ENCODE measurements around the gene ALAS1. TPM values are rescaled to one million over a fixed set of nuclear protein-coding genes. Genes with fewer than 3 reads are reported as not detected.

Gene ALAS1
- total RNA-seq, 1 experiment from 2014 or later, result 53.1 TPM

- BruUV-seq (replicated peaks), result no TSS peak
- H3K36me3 Mint-ChIP-seq (ENCODE audit: insufficient read depth, unreplicated experiment), result peaks cover 9% of the 10 kb centered on the region
Measured at GRCh38 chr3:52240886-52241370, 43.0 kb downstream of the ALAS1 start.

DNA sequence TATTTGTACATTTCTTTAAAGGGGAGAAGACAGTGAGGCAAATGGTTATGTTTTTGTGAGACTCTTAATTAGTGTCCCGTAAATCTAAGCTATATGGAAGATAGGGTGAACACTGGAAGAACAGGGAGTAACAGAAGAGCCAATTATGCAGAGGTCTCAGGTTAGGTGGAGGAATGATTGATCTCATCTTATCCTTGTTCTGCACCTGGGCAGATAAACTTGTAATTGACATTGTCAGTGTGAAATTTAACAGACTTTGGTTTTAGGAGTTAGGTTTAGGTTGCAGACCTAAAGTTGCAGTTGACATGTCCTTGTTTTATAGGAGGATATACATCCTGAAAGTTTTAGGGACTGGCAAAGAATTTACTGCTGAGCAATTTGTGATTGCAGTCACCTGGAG, 44.1 kb downstream of the ALAS1 start:
- no peaks in the 10 kb centered on the region for H3K9me3 Mint-ChIP-seq (ENCODE audit: unreplicated experiment)
- no peaks in the 10 kb centered on the region for H3K9me3 ChIP-seq
- H3K36me3 Mint-ChIP-seq (ENCODE audit: insufficient read depth, unreplicated experiment), result peaks cover 20% of the 10 kb centered on the region
- peaks cover 8% of the 10 kb centered on the region for H3K4me1 Mint-ChIP-seq (ENCODE audit: low read depth, unreplicated experiment)
- no peak overlapping the region for H3K4me3 Mint-ChIP-seq (ENCODE audit: unreplicated experiment)
- H3K4me3 ChIP-seq (ENCODE audit: low read depth, low read length), result no peak overlapping the region
- H3K4me1 ChIP-seq, result peaks cover 27% of the 10 kb centered on the region
- no TSS peak for BruUV-seq (replicated peaks)
- no peak overlapping the region for H3K27ac Mint-ChIP-seq (ENCODE audit: unreplicated experiment)
- no peaks in the 10 kb centered on the region for H3K27me3 Mint-ChIP-seq (ENCODE audit: insufficient read depth, unreplicated experiment)
- intact Hi-C loops (cut with micrococcal nuclease; ENCODE audit: unreplicated experiment), result no loop called here
- no peaks in the 10 kb centered on the region for H3K27me3 ChIP-seq (replicated peaks; ENCODE audit: control insufficient read depth, insufficient read depth, low read length)
- DNase-seq, result no peak
- ChIA-PET CTCF (no interaction called here), POLR2A (interaction anchor here (0.6 kb wide), 1 partner anchor 32 kb away, joined by 3 read pairs; no protein-coding TSS in a partner anchor)
- no peak for TF ChIP-seq CTCF (IDR thresholded peaks at IDR 0.05; ENCODE audit: insufficient read depth in 1 of 2, low read depth in 1 of 2, low read length in 1 of 2, severe bottlenecking in 1 of 2, unreplicated experiment in 1 of 2)
- no peaks in the 10 kb centered on the region; the same call in 1 of the 2 replicates for H3K36me3 ChIP-seq (ENCODE audit: control insufficient read depth, insufficient read depth, low read length)

More at GRCh38 chr3:52240886-52241370, 43.0 kb downstream of the ALAS1 start:
- Histone ChIP-seq H3K4me3 (ENCODE audit: low read depth, low read length) (no peak overlapping the region), H3K4me1 (peaks cover 27% of the 10 kb centered on the region), H3K27me3 (replicated peaks; ENCODE audit: control insufficient read depth, insufficient read depth, low read length) (no peaks in the 10 kb centered on the region), H3K36me3 (ENCODE audit: control insufficient read depth, insufficient read depth, low read length) (no peaks in the 10 kb centered on the region; the same call in 1 of the 2 replicates), H3K9me3 (no peaks in the 10 kb centered on the region)
- DNase-seq, result no peak
- CTCF ChIA-PET, result interaction anchor here (0.9 to 1.3 kb wide), 3 partner anchors 20 to 41 kb away, joined by 3 to 6 read pairs (median 5); no protein-coding TSS in a partner anchor
- TF ChIP-seq CTCF (IDR thresholded peaks at IDR 0.05; ENCODE audit: insufficient read depth in 1 of 2, low read depth in 1 of 2, low read length in 1 of 2, severe bottlenecking in 1 of 2, unreplicated experiment in 1 of 2), result no peak
- Mint-ChIP-seq H3K27ac (ENCODE audit: unreplicated experiment) (peak overlapping the region; percentile 91), H3K9me3 (ENCODE audit: unreplicated experiment) (no peaks in the 10 kb centered on the region), H3K4me3 (ENCODE audit: unreplicated experiment) (peak overlapping the region; percentile 83), H3K27me3 (ENCODE audit: insufficient read depth, unreplicated experiment) (no peaks in the 10 kb centered on the region), H3K4me1 (ENCODE audit: low read depth, unreplicated experiment) (peaks cover 8% of the 10 kb centered on the region)
- POLR2A ChIA-PET, result interaction anchor here (0.6 to 0.7 kb wide), 2 partner anchors 26 to 49 kb away, joined by 3 read pairs; no protein-coding TSS in a partner anchor
- intact Hi-C loops (cut with micrococcal nuclease; ENCODE audit: unreplicated experiment), result no loop called here

- Histone ChIP-seq H3K27me3 (replicated peaks; ENCODE audit: control insufficient read depth, insufficient read depth, low read length) (no peaks in the 10 kb centered on the region), H3K9me3 (no peaks in the 10 kb centered on the region), H3K4me1 (peaks cover 16% of the 10 kb centered on the region), H3K36me3 (ENCODE audit: control insufficient read depth, insufficient read depth, low read length) (no peaks in the 10 kb centered on the region; the same call in 1 of the 2 replicates), H3K4me3 (ENCODE audit: low read depth, low read length) (no peak overlapping the region)
- no peaks in the 10 kb centered on the region for H3K9me3 Mint-ChIP-seq (ENCODE audit: unreplicated experiment)
- BruUV-seq (replicated peaks), result no TSS peak
- peaks cover 40% of the 10 kb centered on the region for H3K36me3 Mint-ChIP-seq (ENCODE audit: insufficient read depth, unreplicated experiment)
- ChIA-PET POLR2A (no interaction called here), CTCF (no interaction called here)
- H3K4me3 Mint-ChIP-seq (ENCODE audit: unreplicated experiment), result peak overlapping the region; percentile 28
- no peaks in the 10 kb centered on the region for H3K27me3 Mint-ChIP-seq (ENCODE audit: insufficient read depth, unreplicated experiment)
- TF ChIP-seq CTCF (IDR thresholded peaks at IDR 0.05; ENCODE audit: insufficient read depth in 1 of 2, low read depth in 1 of 2, low read length in 1 of 2, severe bottlenecking in 1 of 2, unreplicated experiment in 1 of 2), result no peak
- peaks cover 8% of the 10 kb centered on the region for H3K4me1 Mint-ChIP-seq (ENCODE audit: low read depth, unreplicated experiment)
- H3K27ac Mint-ChIP-seq (ENCODE audit: unreplicated experiment), result no peak overlapping the region
- DNase-seq, result peak in 1 of 2 experiments; percentile 39
- intact Hi-C loops (cut with micrococcal nuclease; ENCODE audit: unreplicated experiment), result no loop called here
Measured at GRCh38 chr3:52243791-52244628, 46.0 kb downstream of the ALAS1 start.

All from Caco-2 (cell line).